Measurements from ENCODE around the gene WNT2B. TPM values are rescaled to one million over a fixed set of nuclear protein-coding genes. Genes with fewer than 3 reads are reported as not detected.

Gene WNT2B
- total RNA-seq = under 1 TPM; 0.20 to 0.68 (median 0.37) TPM
- long read RNA-seq = 0 reads

DNA sequence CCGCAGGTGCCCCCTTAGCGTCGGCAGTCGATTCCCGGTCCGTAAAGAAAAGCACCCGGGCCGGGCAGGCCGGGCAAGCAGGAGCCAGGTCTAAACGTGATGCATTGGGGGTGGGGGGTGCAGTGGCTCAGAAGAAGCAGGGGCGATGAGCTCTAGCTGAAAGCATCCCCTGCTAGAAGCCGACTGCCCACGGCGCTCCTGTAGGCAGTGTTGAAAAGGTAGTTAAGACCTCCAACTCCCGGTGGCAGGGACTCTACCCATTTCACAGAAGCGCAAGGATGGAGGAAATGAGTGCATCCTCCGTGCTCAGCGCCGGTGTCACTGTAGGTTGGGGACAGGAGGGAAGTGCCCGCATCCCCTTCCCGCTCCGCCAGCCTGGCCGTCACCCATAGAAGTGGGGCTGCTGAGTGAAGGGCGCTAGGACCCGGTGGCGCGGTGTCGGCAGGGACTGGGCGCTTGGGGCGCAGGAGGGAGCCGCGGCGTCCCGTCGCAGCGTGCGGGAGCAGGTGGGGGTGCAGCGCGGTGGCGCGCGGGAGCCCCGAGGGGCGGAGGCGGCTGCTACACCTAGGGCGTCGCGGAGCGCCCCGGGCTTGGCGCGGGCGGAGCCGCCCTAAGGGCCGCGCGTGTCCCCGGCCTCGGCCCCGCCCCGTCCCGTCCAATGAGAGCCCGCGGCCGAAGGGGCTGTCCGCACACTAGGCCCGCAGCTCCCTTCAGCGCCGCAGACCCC lies at the start of gene WNT2B:
Gene WNT2B, plus strand, starts transcription at position 688 of the 727 bp plus-strand sequence. CDS start 298 bp downstream, outside the sequence.
- Histone ChIP-seq H3K9me3 (no peaks in the 10 kb centered on the region), H3K27me3 (peaks cover 4 to 19% of the 10 kb centered on the region in 2 donors), H3K36me3 (no peaks in the 10 kb centered on the region), H3K4me1 (peaks cover 0 to 15% (median 4%) of the 10 kb centered on the region in 4 donors), H3K27ac (no peak within 1 kb of the TSS), H3K4me3 (peak within 1 kb of the TSS; percentile 24 to 44 (median 29))
- intact Hi-C loops (cut with DNase I) = loop anchor here in 1 of 2 donors (10.0 kb wide), 1 partner anchor 196 kb away; the partner anchor contains the start of gene RHOC
- ATAC-seq = peak; percentile 41 to 54 (median 48)
- no peak for DNase-seq
- WGBS (ENCODE audit: insufficient coverage, low coverage, low lambda C conversion rate, missing lambda C conversion rate) = 1% methylated on average over 16 of the region's 69 CpGs
- TF ChIP-seq, protein P1, sequence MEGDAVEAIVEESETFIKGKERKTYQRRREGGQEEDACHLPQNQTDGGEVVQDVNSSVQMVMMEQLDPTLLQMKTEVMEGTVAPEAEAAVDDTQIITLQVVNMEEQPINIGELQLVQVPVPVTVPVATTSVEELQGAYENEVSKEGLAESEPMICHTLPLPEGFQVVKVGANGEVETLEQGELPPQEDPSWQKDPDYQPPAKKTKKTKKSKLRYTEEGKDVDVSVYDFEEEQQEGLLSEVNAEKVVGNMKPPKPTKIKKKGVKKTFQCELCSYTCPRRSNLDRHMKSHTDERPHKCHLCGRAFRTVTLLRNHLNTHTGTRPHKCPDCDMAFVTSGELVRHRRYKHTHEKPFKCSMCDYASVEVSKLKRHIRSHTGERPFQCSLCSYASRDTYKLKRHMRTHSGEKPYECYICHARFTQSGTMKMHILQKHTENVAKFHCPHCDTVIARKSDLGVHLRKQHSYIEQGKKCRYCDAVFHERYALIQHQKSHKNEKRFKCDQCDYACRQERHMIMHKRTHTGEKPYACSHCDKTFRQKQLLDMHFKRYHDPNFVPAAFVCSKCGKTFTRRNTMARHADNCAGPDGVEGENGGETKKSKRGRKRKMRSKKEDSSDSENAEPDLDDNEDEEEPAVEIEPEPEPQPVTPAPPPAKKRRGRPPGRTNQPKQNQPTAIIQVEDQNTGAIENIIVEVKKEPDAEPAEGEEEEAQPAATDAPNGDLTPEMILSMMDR (IDR thresholded peaks at IDR 0.05) = no peak
- TF ChIP-seq POLR2A (IDR thresholded peaks at IDR 0.05) = no peak

DNA sequence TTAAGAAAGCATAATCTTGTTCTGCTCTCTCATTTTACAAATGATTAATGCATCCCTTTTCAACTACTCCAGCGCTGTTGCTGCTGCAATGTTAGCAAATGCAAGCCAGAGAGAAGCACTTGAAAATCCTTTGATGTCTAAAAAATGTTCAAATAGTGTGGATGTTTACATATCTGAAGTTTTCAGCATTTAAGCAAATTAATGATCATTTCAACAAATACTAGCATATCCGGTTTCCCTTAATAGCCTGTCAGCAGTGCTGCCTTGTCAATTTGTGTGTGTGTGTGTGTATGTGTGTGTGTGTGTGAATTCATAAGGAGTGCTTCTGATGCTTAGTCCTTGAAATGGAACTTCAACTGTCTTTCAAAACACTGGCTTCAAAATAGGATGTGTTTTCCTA lies 48.1 kb upstream of the WNT2B start:
- no peak for TF ChIP-seq POLR2A (IDR thresholded peaks at IDR 0.05)
- Histone ChIP-seq H3K36me3 (peaks cover 0 to 8% (median 2%) of the 10 kb centered on the region in 4 donors), H3K27me3 (no peaks in the 10 kb centered on the region), H3K27ac (no peak overlapping the region), H3K9me3 (no peaks in the 10 kb centered on the region), H3K4me1 (no peaks in the 10 kb centered on the region), H3K4me3 (no peak overlapping the region)
- intact Hi-C loops (cut with DNase I) = loop anchor here in 1 of 2 donors (5.0 kb wide), 1 partner anchor 68 kb away; no protein-coding TSS in a partner anchor
- ATAC-seq = no peak
- WGBS (ENCODE audit: insufficient coverage, low coverage, low lambda C conversion rate, missing lambda C conversion rate) = 85% methylated on average over 2 of the region's 2 CpGs
- DNase-seq = no peak

DNA sequence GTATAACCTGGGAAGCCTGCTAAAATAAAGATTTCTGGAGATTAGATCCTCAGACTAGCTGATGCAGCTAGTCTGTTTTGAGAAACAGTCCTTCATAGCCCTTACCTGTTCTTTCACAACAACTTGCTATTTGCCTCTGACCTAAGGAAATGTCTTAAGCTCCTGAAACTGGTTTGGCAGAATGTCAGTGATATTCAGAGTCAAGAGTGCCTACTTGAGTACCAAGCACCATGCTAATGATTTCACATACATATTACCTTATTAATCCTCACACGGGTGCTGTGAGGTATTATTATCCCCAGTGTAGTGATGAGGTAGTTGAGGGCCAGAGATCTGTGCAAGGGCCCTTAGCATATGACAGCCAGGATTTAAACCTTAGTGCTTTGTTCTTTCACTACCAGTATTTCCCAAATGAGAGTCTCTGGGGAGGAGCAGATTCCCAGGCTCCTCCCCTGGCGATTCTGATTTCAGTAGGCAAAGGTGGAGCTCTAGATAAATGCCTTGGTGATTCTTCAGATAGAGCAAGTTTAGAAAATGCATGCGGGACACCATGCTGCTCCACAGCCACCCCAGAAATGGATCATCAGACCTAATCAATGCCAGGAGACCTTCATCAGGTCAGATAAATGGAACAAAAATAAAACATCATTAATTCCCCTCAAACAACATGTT lies 47.4 kb upstream of the WNT2B start:
- Histone ChIP-seq H3K4me1 (no peaks in the 10 kb centered on the region), H3K36me3 (peaks cover 0 to 5% (median 0%) of the 10 kb centered on the region in 4 donors), H3K27ac (no peak overlapping the region), H3K9me3 (no peaks in the 10 kb centered on the region), H3K27me3 (no peaks in the 10 kb centered on the region), H3K4me3 (no peak overlapping the region)
- ATAC-seq = no peak
- DNase-seq = no peak
- intact Hi-C loops (cut with DNase I) = loop anchor here in 1 of 2 donors (5.0 kb wide), 1 partner anchor 69 kb away; no protein-coding TSS in a partner anchor
- WGBS (ENCODE audit: insufficient coverage, low coverage, low lambda C conversion rate, missing lambda C conversion rate) = 65% methylated on average over 3 of the region's 3 CpGs
- TF ChIP-seq, protein P1 (IDR thresholded peaks at IDR 0.05) = no peak
- no peak for TF ChIP-seq POLR2A (IDR thresholded peaks at IDR 0.05)

DNA sequence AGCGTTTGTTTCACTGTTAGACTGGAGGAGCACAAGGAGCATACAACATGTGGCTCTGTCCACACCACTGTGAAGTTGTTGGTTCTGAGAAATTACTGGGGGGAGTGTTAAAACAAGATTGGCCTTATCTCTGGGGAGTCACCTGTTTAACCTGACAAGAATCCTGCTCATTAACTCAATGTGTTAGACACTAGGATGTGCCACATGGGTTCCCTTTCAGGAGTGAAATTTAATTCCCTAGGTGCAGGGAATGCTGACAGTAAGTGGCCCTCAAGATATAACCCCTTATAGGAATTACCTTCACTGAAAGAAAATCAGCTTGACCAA lies 45.8 kb upstream of the WNT2B start:
- Histone ChIP-seq H3K4me3 (no peak overlapping the region), H3K27ac (no peak overlapping the region), H3K36me3 (no peaks in the 10 kb centered on the region), H3K27me3 (no peaks in the 10 kb centered on the region), H3K4me1 (no peaks in the 10 kb centered on the region), H3K9me3 (no peaks in the 10 kb centered on the region)
- TF ChIP-seq, protein P1 (IDR thresholded peaks at IDR 0.05) = no peak
- no peak for TF ChIP-seq POLR2A (IDR thresholded peaks at IDR 0.05)
- DNase-seq (no peak), ATAC-seq (no peak)
- intact Hi-C loops (cut with DNase I) = loop anchor here in 1 of 2 donors (5.0 kb wide), 1 partner anchor 71 kb away; no protein-coding TSS in a partner anchor
- WGBS (ENCODE audit: insufficient coverage, low coverage, low lambda C conversion rate, missing lambda C conversion rate) = 57% methylated on average over 1 of the region's 1 CpG

DNA sequence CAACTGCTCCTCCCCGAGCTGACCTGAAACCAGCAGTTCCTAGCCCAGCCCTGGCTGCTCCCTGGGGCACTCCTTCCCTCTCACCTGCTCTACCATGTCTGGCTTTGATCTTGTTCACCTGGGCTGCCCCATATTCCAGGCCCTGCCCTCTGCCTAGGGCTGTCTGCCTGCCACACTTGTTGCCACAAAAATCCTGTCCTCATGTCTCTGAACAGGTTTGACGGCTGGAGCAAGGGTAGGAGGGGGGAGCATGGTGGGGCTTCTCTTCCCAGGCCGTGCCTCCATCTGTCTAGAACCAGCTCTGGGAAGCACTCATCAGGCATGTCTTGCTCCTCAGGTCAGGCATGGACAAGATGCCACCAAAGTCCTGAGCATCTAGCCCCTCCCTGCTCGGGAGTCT lies 44.3 kb upstream of the WNT2B start:
- H3K4me1 ChIP-seq = no peaks in the 10 kb centered on the region
- H3K27me3 ChIP-seq = no peaks in the 10 kb centered on the region
- DNase-seq (no peak), ATAC-seq (no peak)
- H3K36me3 ChIP-seq = no peaks in the 10 kb centered on the region
- intact Hi-C loops (cut with DNase I) = loop anchor here in 1 of 2 donors (5.0 kb wide), 1 partner anchor 72 kb away; no protein-coding TSS in a partner anchor
- TF ChIP-seq, protein P1 (IDR thresholded peaks at IDR 0.05) = no peak
- no peak for TF ChIP-seq POLR2A (IDR thresholded peaks at IDR 0.05)
- H3K4me3 ChIP-seq = no peak overlapping the region
- H3K27ac ChIP-seq = no peak overlapping the region
- H3K9me3 ChIP-seq = no peaks in the 10 kb centered on the region
- WGBS (ENCODE audit: insufficient coverage, low coverage, low lambda C conversion rate, missing lambda C conversion rate) = 37% methylated on average over 3 of the region's 4 CpGs
